Tibial nerve (tissue), 4 donors: ENCODE results near the gene SCN2A. TPM values are rescaled to one million over a fixed set of nuclear protein-coding genes. Genes with fewer than 3 reads are reported as not detected.

Experiments used
- DNase-seq, 2 donors: peaks; one replicate each; pipeline ENCODE4 v3.0.0-alpha.2; 2019; ENCODE audit warnings: low spot score in 2 of 2
- H3K27ac ChIP-seq, 4 donors: fragments of 200-600 bp; sonication (generic) in 3 of 4; one replicate each; pipeline ENCODE4 v1.5.1; 2017 to 2019; ENCODE audit warnings: mild to moderate bottlenecking in 1 of 4
- H3K27me3 ChIP-seq, 2 donors: fragments of 200-600 bp; sonication (generic) in 1 of 2; one replicate each; pipeline versions ENCODE4 v1.5.1 to v1.6.0; 2017 to 2019
- H3K36me3 ChIP-seq, 3 donors: fragments of 200-600 bp; sonication (generic); one replicate each; pipeline ENCODE4 v1.5.1; 2018 to 2019
- H3K4me1 ChIP-seq, 4 donors: fragments of 200-600 bp; sonication (generic) in 3 of 4; one replicate each; pipeline ENCODE4 v1.5.1; 2017 to 2019
- H3K4me3 ChIP-seq, 4 donors: fragments of 200-600 bp; sonication (generic) in 3 of 4; one replicate each; pipeline ENCODE4 v1.5.1; 2017 to 2019; ENCODE audit warnings: mild to moderate bottlenecking in 1 of 4, moderate library complexity in 1 of 4
- H3K9me3 ChIP-seq, 4 donors: fragments of 200-600 bp; sonication (generic) in 3 of 4; one replicate each; pipeline ENCODE4 v1.5.1; 2017 to 2019
- CTCF ChIP-seq, 5 experiments: fragments of 200-600 bp in 3 of 5; fragments of 450-650 bp in 2 of 5; sonication (generic) in 3 of 5; IDR thresholded peaks; one replicate each; pipeline ENCODE4 v1.5.1; 2016 to 2019; ENCODE audit warnings: antibody characterized with exemption in 5 of 5, mild to moderate bottlenecking in 3 of 5, moderate library complexity in 2 of 5
- EP300 ChIP-seq, 2 donors: sonication (generic); formaldehyde crosslinking; IDR thresholded peaks; one replicate each; pipeline ENCODE4 v1.6.1; 2017; ENCODE audit warnings: antibody characterized with exemption in 2 of 2, mild to moderate bottlenecking in 1 of 2
- POLR2A ChIP-seq, 2 donors: fragments of 450-650 bp; IDR thresholded peaks; one replicate each; pipeline ENCODE4 v1.6.1; 2017; ENCODE audit warnings: antibody characterized with exemption in 2 of 2, mild to moderate bottlenecking in 2 of 2, moderate library complexity in 2 of 2
- WGBS, 2 donors: methylation state at CpG; one replicate each; pipeline ENCODE4 v1.1.5; 2018; 5-methylcytosine and 5-hydroxymethylcytosine counted together
- total RNA-seq, 4 donors: library from RNA; depleted of rRNA; stranded (reverse); fragments of >200 nt; gene quantifications; one replicate each; pipeline ENCODE4 v1.1.0, GENCODE V29; 2016

SCN2A gene
- total RNA-seq, 4 donors from 2014 or later: 0.20 to 2.1 (median 0.48) TPM

- H3K9me3 ChIP-seq: no peaks in the 10 kb centered on the region
- H3K36me3 ChIP-seq: no peaks in the 10 kb centered on the region
- H3K4me1 ChIP-seq: peaks cover 0 to 27% (median 3%) of the 10 kb centered on the region in 4 donors
- H3K27ac ChIP-seq: peak overlapping the region in 2 of 4 donors; percentile 29 to 68
- TF ChIP-seq EP300 (IDR thresholded peaks at IDR 0.05) (no peak), CTCF (IDR thresholded peaks at IDR 0.05) (no peak), POLR2A (IDR thresholded peaks at IDR 0.05) (no peak)
- no peak overlapping the region for H3K4me3 ChIP-seq
- no peaks in the 10 kb centered on the region for H3K27me3 ChIP-seq
- no peak for DNase-seq
Observed at GRCh38 chr2:165407466-165407865, 168.3 kb downstream of the SCN2A start.

- no peaks in the 10 kb centered on the region for H3K36me3 ChIP-seq
- WGBS, 2 donors: 56 to 59% methylated on average over 3 of the region's 3 CpGs
- no peak for DNase-seq
- TF ChIP-seq CTCF (IDR thresholded peaks at IDR 0.05): no peak
- no peak for TF ChIP-seq POLR2A (IDR thresholded peaks at IDR 0.05)
- TF ChIP-seq EP300 (IDR thresholded peaks at IDR 0.05): no peak
- H3K4me3 ChIP-seq: no peak overlapping the region
- H3K27ac ChIP-seq: peak overlapping the region in 1 of 4 donors; percentile 68
- no peaks in the 10 kb centered on the region for H3K9me3 ChIP-seq
- peaks cover 0 to 27% (median 3%) of the 10 kb centered on the region in 4 donors for H3K4me1 ChIP-seq
- no peaks in the 10 kb centered on the region for H3K27me3 ChIP-seq
Observed at GRCh38 chr2:165408186-165408585, 169.0 kb downstream of the SCN2A start.

GRCh38 chr2:165410276-165410675, 171.1 kb downstream of the SCN2A start:
- no peak for DNase-seq
- H3K4me3 ChIP-seq: no peak overlapping the region
- TF ChIP-seq POLR2A (IDR thresholded peaks at IDR 0.05): no peak
- no peak for TF ChIP-seq EP300 (IDR thresholded peaks at IDR 0.05)
- TF ChIP-seq CTCF (IDR thresholded peaks at IDR 0.05): no peak
- no peaks in the 10 kb centered on the region for H3K36me3 ChIP-seq
- peaks cover 0 to 25% (median 3%) of the 10 kb centered on the region in 4 donors for H3K4me1 ChIP-seq
- no peaks in the 10 kb centered on the region for H3K9me3 ChIP-seq
- H3K27me3 ChIP-seq: no peaks in the 10 kb centered on the region
- H3K27ac ChIP-seq: no peak overlapping the region

- Histone ChIP-seq H3K36me3 (no peaks in the 10 kb centered on the region), H3K9me3 (peaks cover 0 to 12% (median 0%) of the 10 kb centered on the region in 4 donors), H3K4me3 (no peak overlapping the region), H3K4me1 (no peaks in the 10 kb centered on the region), H3K27me3 (no peaks in the 10 kb centered on the region), H3K27ac (no peak overlapping the region)
- no peak for TF ChIP-seq CTCF (IDR thresholded peaks at IDR 0.05)
- no peak for TF ChIP-seq EP300 (IDR thresholded peaks at IDR 0.05)
- TF ChIP-seq POLR2A (IDR thresholded peaks at IDR 0.05): no peak
- no peak for DNase-seq
Observed at GRCh38 chr2:165414187-165414586, 175.0 kb downstream of the SCN2A start.

GRCh38 chr2:165417009-165417408, 177.8 kb downstream of the SCN2A start:
- DNase-seq: no peak
- TF ChIP-seq CTCF (IDR thresholded peaks at IDR 0.05): no peak
- TF ChIP-seq POLR2A (IDR thresholded peaks at IDR 0.05): no peak
- TF ChIP-seq EP300 (IDR thresholded peaks at IDR 0.05): no peak
- Histone ChIP-seq H3K27ac (no peak overlapping the region), H3K27me3 (no peaks in the 10 kb centered on the region), H3K9me3 (peaks cover 0 to 12% (median 0%) of the 10 kb centered on the region in 4 donors), H3K4me1 (no peaks in the 10 kb centered on the region), H3K36me3 (no peaks in the 10 kb centered on the region), H3K4me3 (no peak overlapping the region)
- WGBS, 2 donors: 89 to 100% methylated on average over 1 of the region's 1 CpG
